ENCODE measurements around the gene ELP2. TPM values are rescaled to one million over a fixed set of nuclear protein-coding genes. Genes with fewer than 3 reads are reported as not detected.

The ELP2 gene
- polyA plus RNA-seq, 1 of the 3 experiments (the other 2 are of a cell fraction) = 38.3 TPM

DNA sequence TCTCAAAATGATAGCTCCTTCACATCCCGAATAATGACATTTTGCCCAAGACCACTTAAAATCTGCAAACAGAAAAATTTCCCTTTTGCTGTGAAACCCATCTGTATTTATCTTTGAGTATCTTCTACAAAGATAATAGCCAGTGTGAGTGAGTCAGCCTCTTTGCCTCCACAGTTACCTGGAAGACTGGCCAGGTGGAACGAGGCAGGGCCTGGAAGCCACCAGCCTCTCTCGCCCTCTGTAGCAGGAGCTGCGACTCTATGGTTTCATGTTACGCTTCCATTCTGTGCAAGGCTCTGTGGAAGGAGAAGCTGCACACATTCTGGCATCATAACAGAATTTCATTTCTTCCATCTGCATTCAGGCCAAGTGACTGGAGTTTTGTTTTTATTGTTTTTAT, 9.5 kb downstream of the ELP2 start (continued):
- TF ChIP-seq, protein P1, sequence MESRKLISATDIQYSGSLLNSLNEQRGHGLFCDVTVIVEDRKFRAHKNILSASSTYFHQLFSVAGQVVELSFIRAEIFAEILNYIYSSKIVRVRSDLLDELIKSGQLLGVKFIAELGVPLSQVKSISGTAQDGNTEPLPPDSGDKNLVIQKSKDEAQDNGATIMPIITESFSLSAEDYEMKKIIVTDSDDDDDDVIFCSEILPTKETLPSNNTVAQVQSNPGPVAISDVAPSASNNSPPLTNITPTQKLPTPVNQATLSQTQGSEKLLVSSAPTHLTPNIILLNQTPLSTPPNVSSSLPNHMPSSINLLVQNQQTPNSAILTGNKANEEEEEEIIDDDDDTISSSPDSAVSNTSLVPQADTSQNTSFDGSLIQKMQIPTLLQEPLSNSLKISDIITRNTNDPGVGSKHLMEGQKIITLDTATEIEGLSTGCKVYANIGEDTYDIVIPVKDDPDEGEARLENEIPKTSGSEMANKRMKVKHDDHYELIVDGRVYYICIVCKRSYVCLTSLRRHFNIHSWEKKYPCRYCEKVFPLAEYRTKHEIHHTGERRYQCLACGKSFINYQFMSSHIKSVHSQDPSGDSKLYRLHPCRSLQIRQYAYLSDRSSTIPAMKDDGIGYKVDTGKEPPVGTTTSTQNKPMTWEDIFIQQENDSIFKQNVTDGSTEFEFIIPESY (IDR thresholded peaks at IDR 0.05; ENCODE audit: borderline replicate concordance, low read depth) = no peak
- TF ChIP-seq CHD2 (IDR thresholded peaks at IDR 0.05; ENCODE audit: low read length, partially characterized antibody) = no peak
- TF ChIP-seq TCF12 (IDR thresholded peaks at IDR 0.05) = no peak
- TF ChIP-seq ELF1 (IDR thresholded peaks at IDR 0.05) = no peak
- TF ChIP-seq, protein P2, sequence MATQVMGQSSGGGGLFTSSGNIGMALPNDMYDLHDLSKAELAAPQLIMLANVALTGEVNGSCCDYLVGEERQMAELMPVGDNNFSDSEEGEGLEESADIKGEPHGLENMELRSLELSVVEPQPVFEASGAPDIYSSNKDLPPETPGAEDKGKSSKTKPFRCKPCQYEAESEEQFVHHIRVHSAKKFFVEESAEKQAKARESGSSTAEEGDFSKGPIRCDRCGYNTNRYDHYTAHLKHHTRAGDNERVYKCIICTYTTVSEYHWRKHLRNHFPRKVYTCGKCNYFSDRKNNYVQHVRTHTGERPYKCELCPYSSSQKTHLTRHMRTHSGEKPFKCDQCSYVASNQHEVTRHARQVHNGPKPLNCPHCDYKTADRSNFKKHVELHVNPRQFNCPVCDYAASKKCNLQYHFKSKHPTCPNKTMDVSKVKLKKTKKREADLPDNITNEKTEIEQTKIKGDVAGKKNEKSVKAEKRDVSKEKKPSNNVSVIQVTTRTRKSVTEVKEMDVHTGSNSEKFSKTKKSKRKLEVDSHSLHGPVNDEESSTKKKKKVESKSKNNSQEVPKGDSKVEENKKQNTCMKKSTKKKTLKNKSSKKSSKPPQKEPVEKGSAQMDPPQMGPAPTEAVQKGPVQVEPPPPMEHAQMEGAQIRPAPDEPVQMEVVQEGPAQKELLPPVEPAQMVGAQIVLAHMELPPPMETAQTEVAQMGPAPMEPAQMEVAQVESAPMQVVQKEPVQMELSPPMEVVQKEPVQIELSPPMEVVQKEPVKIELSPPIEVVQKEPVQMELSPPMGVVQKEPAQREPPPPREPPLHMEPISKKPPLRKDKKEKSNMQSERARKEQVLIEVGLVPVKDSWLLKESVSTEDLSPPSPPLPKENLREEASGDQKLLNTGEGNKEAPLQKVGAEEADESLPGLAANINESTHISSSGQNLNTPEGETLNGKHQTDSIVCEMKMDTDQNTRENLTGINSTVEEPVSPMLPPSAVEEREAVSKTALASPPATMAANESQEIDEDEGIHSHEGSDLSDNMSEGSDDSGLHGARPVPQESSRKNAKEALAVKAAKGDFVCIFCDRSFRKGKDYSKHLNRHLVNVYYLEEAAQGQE (IDR thresholded peaks at IDR 0.05; ENCODE audit: low read depth, low read length) = no peak
- no peak for TF ChIP-seq YY1 (IDR thresholded peaks at IDR 0.05; ENCODE audit: low read depth)

DNA sequence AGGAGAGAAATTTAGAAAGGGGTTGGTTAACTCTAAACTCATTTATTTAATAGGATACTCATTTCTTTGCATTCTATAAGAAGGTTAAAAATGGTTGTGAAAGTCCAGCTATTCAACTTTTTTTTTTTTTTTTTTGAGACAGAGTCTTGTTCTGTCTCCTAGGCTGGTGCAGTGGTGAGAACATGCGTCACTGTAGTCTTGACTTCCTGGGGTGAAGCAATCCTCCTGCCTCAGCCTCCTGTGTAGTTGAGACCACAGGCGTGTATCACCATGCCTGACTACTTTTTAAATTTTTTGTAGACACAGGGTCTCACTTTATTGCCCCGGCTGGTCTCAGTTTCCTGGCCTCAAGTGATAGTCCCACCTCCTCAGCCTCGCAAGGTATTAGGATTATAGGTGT, 11.9 kb downstream of the ELP2 start:
- Histone ChIP-seq H3K4me1 (ENCODE audit: control insufficient read depth in 1 of 2, insufficient read depth in 2 of 2, low read depth in 1 of 2, low read length in 1 of 2) (no peaks in the 10 kb centered on the region), H3K27me3 (ENCODE audit: insufficient read depth) (no peaks in the 10 kb centered on the region), H3K9me3 (no peaks in the 10 kb centered on the region), H3K79me2 (ENCODE audit: insufficient read depth) (peaks cover 20% of the 10 kb centered on the region; the same call in 1 of the 2 replicates), H4K20me1 (ENCODE audit: insufficient read depth) (peaks cover 3% of the 10 kb centered on the region; the same call in 1 of the 2 replicates), H3K9me2 (no peaks in the 10 kb centered on the region), H3K4me3 (ENCODE audit: low read depth in 2 of 2, low read length in 1 of 2) (no peak overlapping the region), H3F3A (replicated peaks; ENCODE audit: insufficient read depth) (peaks cover 4% of the 10 kb centered on the region), H3K9ac (no peak overlapping the region), H2AFZ (ENCODE audit: low read depth) (no peak overlapping the region), H3K4me2 (no peak overlapping the region), H3K27ac (ENCODE audit: low read depth in 2 of 2, low read length in 1 of 2) (no peak overlapping the region), H3K36me3 (replicated peaks in 1 of 2; ENCODE audit: control insufficient read depth in 1 of 2, insufficient read depth in 2 of 2, low read length in 1 of 2) (peaks cover 84 to 87% of the 10 kb centered on the region in 2 experiments)
- WGBS (ENCODE audit: low lambda C conversion rate) = 98% methylated on average over 4 of the region's 4 CpGs
- TF ChIP-seq NRF1 (IDR thresholded peaks at IDR 0.05; ENCODE audit: low read depth, low read length) (no peak), RFX5 (IDR thresholded peaks at IDR 0.05; ENCODE audit: low read length) (no peak), CHD2 (IDR thresholded peaks at IDR 0.05; ENCODE audit: low read length, partially characterized antibody) (no peak), RCOR1 (IDR thresholded peaks at IDR 0.05; ENCODE audit: low read length) (no peak), ELF1 (IDR thresholded peaks at IDR 0.05) (no peak), GABPA (IDR thresholded peaks at IDR 0.05; ENCODE audit: low read depth) (no peak), MEF2A (IDR thresholded peaks at IDR 0.05; ENCODE audit: borderline replicate concordance, low read depth) (no peak), FOSL2 (IDR thresholded peaks at IDR 0.05; ENCODE audit: borderline replicate concordance, low read depth) (no peak), RAD21 (IDR thresholded peaks at IDR 0.05; ENCODE audit: low read length) (no peak), TEAD4 (IDR thresholded peaks at IDR 0.05; ENCODE audit: borderline replicate concordance, insufficient read depth) (no peak), NFIC (IDR thresholded peaks at IDR 0.05; ENCODE audit: borderline replicate concordance) (no peak), SMC3 (IDR thresholded peaks at IDR 0.05; ENCODE audit: low read depth, low read length) (no peak), YY1 (IDR thresholded peaks at IDR 0.05; ENCODE audit: low read depth) (no peak)
- TF ChIP-seq, protein P1 (IDR thresholded peaks at IDR 0.05; ENCODE audit: borderline replicate concordance, low read depth) = no peak
- TF ChIP-seq, protein P3, sequence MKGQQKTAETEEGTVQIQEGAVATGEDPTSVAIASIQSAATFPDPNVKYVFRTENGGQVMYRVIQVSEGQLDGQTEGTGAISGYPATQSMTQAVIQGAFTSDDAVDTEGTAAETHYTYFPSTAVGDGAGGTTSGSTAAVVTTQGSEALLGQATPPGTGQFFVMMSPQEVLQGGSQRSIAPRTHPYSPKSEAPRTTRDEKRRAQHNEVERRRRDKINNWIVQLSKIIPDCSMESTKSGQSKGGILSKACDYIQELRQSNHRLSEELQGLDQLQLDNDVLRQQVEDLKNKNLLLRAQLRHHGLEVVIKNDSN (IDR thresholded peaks at IDR 0.05; ENCODE audit: borderline replicate concordance, low read depth) = no peak
- TF ChIP-seq, protein P4, sequence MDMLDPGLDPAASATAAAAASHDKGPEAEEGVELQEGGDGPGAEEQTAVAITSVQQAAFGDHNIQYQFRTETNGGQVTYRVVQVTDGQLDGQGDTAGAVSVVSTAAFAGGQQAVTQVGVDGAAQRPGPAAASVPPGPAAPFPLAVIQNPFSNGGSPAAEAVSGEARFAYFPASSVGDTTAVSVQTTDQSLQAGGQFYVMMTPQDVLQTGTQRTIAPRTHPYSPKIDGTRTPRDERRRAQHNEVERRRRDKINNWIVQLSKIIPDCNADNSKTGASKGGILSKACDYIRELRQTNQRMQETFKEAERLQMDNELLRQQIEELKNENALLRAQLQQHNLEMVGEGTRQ (IDR thresholded peaks at IDR 0.05; ENCODE audit: borderline replicate concordance, low read depth, low read length) = no peak
- TF ChIP-seq, protein P5, sequence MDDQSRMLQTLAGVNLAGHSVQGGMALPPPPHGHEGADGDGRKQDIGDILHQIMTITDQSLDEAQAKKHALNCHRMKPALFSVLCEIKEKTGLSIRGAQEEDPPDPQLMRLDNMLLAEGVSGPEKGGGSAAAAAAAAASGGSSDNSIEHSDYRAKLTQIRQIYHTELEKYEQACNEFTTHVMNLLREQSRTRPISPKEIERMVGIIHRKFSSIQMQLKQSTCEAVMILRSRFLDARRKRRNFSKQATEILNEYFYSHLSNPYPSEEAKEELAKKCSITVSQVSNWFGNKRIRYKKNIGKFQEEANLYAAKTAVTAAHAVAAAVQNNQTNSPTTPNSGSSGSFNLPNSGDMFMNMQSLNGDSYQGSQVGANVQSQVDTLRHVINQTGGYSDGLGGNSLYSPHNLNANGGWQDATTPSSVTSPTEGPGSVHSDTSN (IDR thresholded peaks at IDR 0.05) = no peak
- ChIA-PET CTCF (no interaction called here), POLR2A (no interaction called here)
- DNase-seq = no peak
